Mononuclear cell (primary cell): Measurements from ENCODE around the gene CASD1. TPM values are rescaled to one million over a fixed set of nuclear protein-coding genes. Genes with fewer than 3 reads are reported as not detected.

Experiments
- H3K27me3 ChIP-seq: 2 replicates; pipeline ENCODE4 v1.6.0; 2011; ENCODE audit warnings: low read length, control low read depth; ENCODE audit not compliant: insufficient read depth
- H3K4me1 ChIP-seq: 2 replicates; pipeline ENCODE4 v1.5.1; 2011; ENCODE audit warnings: mild to moderate bottlenecking, low read length, control low read depth; ENCODE audit not compliant: insufficient read depth
- H3K4me3 ChIP-seq: 2 replicates; pipeline ENCODE4 v1.5.1; 2011; ENCODE audit warnings: mild to moderate bottlenecking, low read length, moderate library complexity
- H3K9me3 ChIP-seq: 2 replicates; pipeline ENCODE4 v1.5.1; 2011; ENCODE audit warnings: low read depth, mild to moderate bottlenecking, control low read depth, low read length
- total RNA-seq: library from RNA; depleted of rRNA; stranded (reverse); fragments of >200 nt; gene quantifications from one replicate; pipeline ENCODE4 v1.2.3, GENCODE V29; 2012

The CASD1 gene
- total RNA-seq, 1 donor: 22.9 TPM

DNA sequence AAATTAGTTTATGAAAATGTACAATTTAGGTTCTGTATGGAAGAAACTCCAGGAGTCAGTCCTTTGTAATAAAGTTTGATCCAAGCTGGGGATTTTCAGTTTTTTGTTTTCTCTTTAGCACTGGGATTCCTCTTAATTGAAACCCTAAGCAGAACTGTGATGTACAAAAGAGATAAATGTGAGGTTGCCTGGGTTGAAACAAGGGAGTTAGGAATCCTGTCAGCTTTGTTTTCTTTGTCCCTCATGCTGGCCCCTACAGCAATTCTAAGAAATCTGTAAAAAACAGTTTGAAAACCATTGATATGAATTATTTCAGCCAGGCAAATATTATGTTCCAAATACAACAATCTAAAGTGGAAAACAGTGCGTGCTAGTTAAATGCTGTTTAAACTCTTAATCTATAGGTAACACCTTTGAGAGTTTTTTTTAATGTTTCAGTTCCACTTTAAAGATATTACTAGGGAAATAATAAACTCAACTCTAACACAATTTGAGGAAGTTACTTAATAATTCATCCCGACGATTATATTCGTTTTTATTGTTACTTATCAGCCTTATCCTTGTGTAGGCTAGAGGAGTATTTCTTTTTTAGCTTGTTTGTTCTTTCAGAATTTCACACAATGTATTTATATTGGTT, 81.0 kb downstream of the CASD1 start:
- Histone ChIP-seq H3K27me3 (no peaks in the 10 kb centered on the region), H3K4me1 (no peaks in the 10 kb centered on the region), H3K9me3 (no peaks in the 10 kb centered on the region), H3K4me3 (no peak overlapping the region)

GRCh38 chr7:94591176-94591575, 81.6 kb downstream of the CASD1 start:
- Histone ChIP-seq H3K4me3 (no peak overlapping the region), H3K4me1 (no peaks in the 10 kb centered on the region), H3K27me3 (no peaks in the 10 kb centered on the region), H3K9me3 (no peaks in the 10 kb centered on the region)

GRCh38 chr7:94594882-94595281, 85.3 kb downstream of the CASD1 start:
- Histone ChIP-seq H3K4me3 (no peak overlapping the region), H3K9me3 (no peaks in the 10 kb centered on the region), H3K27me3 (no peaks in the 10 kb centered on the region), H3K4me1 (no peaks in the 10 kb centered on the region)

DNA sequence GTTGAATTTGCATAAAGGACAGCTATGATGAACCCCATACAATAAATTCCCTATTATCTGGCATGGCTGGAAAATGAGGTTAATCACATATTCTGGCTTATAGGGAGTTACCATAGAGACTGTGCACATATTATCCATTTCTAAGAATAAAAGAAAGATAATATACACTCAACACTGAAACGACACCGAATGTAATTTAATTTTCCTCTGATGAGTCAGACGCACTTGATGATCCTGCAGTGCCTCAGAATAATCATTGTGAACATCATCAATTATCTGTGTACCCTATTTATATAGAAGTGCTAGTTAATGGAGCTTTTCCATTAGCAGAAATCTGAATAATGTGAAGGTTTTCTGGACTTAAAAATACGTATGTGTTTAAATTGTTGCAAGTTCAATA, 86.1 kb downstream of the CASD1 start:
- H3K4me3 ChIP-seq: no peak overlapping the region
- H3K4me1 ChIP-seq: no peaks in the 10 kb centered on the region
- no peaks in the 10 kb centered on the region for H3K27me3 ChIP-seq
- H3K9me3 ChIP-seq: no peaks in the 10 kb centered on the region

- no peaks in the 10 kb centered on the region for H3K4me1 ChIP-seq
- no peaks in the 10 kb centered on the region for H3K27me3 ChIP-seq
- no peak overlapping the region for H3K4me3 ChIP-seq
- no peaks in the 10 kb centered on the region for H3K9me3 ChIP-seq
Observed at GRCh38 chr7:94600267-94600666, 90.7 kb downstream of the CASD1 start.

DNA sequence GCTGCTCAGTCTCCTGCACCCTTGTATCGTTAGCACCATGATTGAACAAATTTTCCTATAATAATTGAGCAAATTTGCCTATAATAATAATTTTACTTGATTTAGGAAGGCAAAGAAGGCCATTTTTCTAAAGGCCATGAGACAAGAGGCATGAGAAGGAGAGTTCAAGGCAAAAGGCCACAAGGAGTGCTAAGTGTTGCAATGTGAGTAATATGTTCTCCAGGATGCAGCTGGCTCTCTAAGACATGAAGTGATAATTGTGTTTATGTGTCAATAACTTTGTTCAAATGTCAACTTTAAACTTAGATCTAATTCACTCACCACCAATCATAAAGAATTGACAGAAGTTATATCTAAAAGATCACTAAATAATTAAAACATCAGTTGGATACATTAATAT, 92.6 kb downstream of the CASD1 start:
- Histone ChIP-seq H3K4me1 (no peaks in the 10 kb centered on the region), H3K4me3 (no peak overlapping the region), H3K27me3 (no peaks in the 10 kb centered on the region), H3K9me3 (no peaks in the 10 kb centered on the region)

GRCh38 chr7:94605031-94605430, 95.4 kb downstream of the CASD1 start:
- H3K4me1 ChIP-seq: no peaks in the 10 kb centered on the region
- no peak overlapping the region for H3K4me3 ChIP-seq
- peaks cover 4% of the 10 kb centered on the region for H3K27me3 ChIP-seq
- no peaks in the 10 kb centered on the region for H3K9me3 ChIP-seq

Other genes with a start within 250 kb of the CASD1 start
- gene COL1A2, start 114.9 kb upstream of the CASD1 start, total RNA-seq: 0.52 TPM
- gene SGCE, start 146.3 kb downstream of the CASD1 start, total RNA-seq: 4.6 TPM